GM19397 (cell line): ENCODE results near the gene OR10A6.

ENCODE experiments used
- ATAC-seq: cut with Tn5 transposase; IDR thresholded peaks from one replicate; pipeline ENCODE4 v1.9.1; 2021; ENCODE audit warnings: mild to moderate bottlenecking, moderate library complexity; ENCODE audit not compliant: unreplicated experiment

OR10A6 gene, protein sequence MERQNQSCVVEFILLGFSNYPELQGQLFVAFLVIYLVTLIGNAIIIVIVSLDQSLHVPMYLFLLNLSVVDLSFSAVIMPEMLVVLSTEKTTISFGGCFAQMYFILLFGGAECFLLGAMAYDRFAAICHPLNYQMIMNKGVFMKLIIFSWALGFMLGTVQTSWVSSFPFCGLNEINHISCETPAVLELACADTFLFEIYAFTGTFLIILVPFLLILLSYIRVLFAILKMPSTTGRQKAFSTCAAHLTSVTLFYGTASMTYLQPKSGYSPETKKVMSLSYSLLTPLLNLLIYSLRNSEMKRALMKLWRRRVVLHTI

GRCh38 chr11:7931168-7931567 lies at the start of gene OR10A6:
Gene OR10A6, minus strand, starts transcription at chr11:7931268. Its CDS starts 2,606 bp downstream, at chr11:7928662.
- no peak for ATAC-seq

DNA sequence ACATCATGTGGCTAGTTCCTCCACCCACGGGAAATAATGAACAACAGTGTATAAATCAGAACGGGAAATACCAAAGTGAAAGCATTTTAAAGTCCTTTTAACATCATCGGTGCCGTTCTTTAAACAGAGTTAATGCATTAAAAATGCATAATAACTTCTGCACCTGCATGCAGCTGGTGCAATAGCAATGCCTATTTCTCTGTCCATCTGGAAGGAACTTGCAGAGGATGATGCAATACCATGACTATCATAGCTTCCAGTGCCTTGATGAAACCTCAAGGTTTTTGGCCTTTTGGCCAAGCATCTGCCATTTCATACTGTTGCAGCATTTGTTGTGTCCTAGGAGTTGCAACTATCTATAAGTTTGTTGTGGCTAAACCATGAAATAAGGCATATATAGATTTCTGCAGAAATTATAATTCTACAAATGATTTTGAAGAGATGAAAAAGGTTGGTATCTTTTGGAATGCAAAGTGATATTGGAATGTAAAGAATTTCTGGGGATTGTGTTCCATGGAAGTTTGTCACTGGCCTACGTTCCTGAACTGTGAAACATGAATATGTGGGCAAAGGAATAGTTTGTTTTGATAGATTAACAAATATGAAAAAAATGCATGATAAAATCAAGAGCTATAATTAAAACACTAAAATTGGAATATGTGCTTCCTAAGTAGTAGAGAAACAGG lies 46.3 kb upstream of the OR10A6 start:
- ATAC-seq, result no peak

DNA sequence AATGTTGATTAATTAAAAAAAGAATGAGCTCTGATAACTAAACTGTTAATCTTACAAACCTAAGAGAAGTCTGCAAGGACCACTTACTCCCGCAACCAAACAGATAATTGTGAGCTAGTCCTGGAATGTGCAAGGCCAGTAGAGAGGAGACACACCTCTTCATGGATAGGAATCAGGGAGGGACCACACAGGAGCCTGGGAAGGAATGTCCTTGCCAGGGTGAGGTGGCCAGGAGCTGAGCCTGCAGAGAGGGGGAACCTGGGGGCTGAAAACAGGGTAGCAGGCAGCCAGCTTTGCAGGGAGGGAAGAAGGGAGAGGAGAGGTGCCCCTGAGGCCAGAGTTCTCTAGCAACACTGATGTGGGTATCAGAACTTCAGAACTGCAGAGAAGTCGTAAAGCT lies 43.6 kb upstream of the OR10A6 start:
- ATAC-seq, result no peak

DNA sequence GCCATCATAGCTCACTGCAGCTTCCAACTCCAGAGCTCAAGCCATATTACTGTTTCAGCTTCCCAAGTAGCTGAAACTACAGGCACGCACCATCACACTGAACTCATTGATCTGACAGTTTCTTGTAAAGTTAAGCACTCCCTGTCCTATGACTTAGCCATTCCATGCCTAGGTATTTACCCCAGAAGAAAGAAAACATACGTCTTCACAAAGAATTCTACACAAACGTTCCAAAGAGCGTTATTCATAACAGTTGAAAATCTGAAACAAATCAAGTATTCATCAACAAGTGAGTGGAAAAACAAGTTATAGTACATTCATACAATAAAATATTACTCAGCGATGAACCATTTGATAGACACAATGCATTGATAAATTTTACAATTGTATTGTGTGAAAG lies 41.9 kb upstream of the OR10A6 start:
- no peak for ATAC-seq

DNA sequence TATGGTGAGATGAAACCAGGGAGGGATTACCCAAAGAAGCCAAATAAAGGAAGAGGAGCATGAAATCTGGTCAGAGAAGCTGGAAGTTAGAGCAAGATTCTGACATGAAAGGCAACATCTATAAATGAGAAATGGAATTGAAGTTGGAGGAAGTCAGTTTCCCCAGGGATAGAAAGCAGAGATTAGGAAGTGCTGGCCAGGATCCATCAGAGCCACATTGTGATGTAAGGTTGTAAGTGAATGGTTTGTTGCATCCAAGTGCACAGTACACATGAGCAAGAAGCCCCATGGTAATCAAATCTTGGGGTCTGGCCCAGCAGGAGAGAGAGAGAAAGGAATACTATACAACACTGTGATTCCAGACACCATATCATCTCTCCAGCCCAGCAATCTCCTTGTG lies 40.8 kb upstream of the OR10A6 start:
- ATAC-seq, result no peak

GRCh38 chr11:7969756-7970646 lies 38.9 kb upstream of the OR10A6 start:
- no peak for ATAC-seq

GRCh38 chr11:7968686-7969085 lies 37.6 kb upstream of the OR10A6 start:
- no peak for ATAC-seq

- ATAC-seq, result no peak
These were observed 36.8 kb upstream of the OR10A6 start for GRCh38 chr11:7967826-7968225.

- ATAC-seq, result no peak
These were observed 36.0 kb upstream of the OR10A6 start for GRCh38 chr11:7967097-7967496.

DNA sequence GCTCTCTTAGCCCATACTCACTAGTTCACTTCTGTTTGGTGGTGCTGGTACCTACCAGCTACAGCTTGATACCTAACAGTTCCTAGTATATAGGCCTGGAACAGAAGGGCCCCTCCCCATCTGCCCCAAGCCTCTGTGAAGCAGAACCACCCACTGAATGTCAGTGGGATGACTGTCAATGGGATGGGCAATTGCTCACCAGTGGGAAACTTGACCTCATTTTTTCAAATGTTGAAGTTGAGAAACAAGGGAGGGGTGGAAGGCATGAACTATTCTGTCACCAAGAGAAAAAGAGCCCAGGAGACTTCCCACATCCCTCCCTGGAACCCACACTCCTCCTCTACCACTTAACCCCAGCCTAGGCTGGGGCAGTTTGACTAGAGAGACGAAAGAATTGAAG lies 34.3 kb upstream of the OR10A6 start, which contains the start of gene NLRP10:
Gene NLRP10 (minus strand): TSS at position 62 of the 400 bp plus-strand sequence. CDS start 1,952 bp downstream, outside the sequence.
- no peak for ATAC-seq

- no peak for ATAC-seq
These were observed 33.8 kb upstream of the OR10A6 start for GRCh38 chr11:7964873-7965272.

GRCh38 chr11:7964261-7964660 lies 33.2 kb upstream of the OR10A6 start:
- ATAC-seq, result no peak

DNA sequence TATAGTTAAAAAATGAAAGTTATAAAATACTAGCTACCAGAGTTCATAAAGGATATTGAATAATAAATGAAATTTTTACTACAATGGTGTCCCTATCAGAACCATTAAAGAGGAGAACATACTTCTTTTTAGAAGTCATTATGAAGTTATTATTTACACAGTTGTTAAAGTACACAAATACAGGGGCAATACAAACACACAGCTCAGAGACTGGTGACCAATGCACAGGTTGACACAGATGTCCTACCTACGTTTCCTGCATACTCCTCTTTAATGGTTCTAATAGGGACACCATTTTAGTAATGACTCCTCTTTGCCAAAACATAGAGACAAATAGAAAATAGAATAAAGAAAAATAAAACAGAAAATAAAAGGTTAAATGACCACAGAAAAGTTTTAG lies 24.1 kb upstream of the OR10A6 start:
- ATAC-seq, result no peak

GRCh38 chr11:7949934-7950333 lies 18.9 kb upstream of the OR10A6 start:
- ATAC-seq, result no peak

DNA sequence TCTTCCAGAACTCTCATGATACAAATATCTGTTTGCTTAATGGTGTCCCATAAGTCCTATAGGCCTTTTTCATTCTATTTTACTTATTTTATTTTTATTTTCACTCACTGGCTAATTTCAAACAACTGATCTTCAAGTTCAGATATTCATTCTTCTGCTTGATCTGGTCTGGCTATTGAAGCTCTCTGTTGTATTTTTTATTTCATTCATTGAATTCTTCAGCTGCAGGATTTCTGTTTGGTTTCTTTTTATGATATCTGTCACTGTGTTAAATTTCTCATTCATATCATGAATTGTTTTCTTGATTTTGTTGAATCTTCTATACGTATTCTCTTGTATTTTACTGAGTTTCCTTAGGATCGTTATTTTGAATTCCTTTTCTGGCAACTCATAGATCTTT lies 13.1 kb upstream of the OR10A6 start:
- no peak for ATAC-seq

DNA sequence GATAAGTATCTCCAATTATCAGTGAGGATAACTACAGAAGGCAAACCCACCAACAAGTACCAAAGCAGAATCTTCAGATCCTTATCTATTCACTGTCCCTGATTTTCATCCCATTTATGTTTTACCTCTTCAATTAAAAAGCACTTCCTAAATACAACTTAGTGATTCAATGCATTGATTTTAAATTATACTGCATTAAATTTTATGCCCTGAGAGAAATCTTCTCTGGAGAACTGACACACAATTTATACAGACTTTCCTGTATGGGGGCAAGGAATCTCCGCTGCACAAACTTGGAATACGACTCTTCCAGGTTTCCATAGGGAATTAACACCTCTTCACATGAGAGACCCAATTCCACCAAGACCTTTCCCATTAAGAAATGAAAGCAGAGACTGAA lies 10.5 kb upstream of the OR10A6 start, which contains the start of gene OR10A3:
Gene OR10A3 (minus strand): TSS at position 101 of the 400 bp plus-strand sequence. CDS start 2,188 bp downstream, outside the sequence.
- ATAC-seq, result no peak

- no peak for ATAC-seq
These were observed 10.1 kb upstream of the OR10A6 start for GRCh38 chr11:7941146-7941545.

GRCh38 chr11:7936615-7937014 lies 5.5 kb upstream of the OR10A6 start:
- ATAC-seq, result no peak

- no peak for ATAC-seq
These were observed 3.4 kb downstream of the OR10A6 start for GRCh38 chr11:7927635-7928034.

DNA sequence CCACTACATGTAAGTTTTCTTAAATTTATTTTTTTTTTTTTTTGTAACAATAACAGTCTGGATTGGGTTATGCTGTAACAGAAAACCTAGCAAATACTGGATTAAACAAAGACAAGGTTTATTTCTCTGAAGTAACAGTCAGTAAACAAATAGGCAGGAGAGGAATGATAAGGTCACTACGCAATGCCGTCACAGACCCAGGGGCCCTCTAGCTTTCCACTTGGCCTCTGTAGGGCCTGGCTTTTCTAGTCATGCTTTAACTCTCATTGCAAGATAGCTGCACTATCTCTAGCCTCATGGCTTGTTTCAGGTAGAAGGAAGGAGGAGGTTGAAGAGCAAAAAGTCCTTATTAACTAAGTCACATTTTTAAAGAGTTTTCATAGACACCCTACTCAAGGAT lies 6.5 kb downstream of the OR10A6 start:
- ATAC-seq, result no peak

DNA sequence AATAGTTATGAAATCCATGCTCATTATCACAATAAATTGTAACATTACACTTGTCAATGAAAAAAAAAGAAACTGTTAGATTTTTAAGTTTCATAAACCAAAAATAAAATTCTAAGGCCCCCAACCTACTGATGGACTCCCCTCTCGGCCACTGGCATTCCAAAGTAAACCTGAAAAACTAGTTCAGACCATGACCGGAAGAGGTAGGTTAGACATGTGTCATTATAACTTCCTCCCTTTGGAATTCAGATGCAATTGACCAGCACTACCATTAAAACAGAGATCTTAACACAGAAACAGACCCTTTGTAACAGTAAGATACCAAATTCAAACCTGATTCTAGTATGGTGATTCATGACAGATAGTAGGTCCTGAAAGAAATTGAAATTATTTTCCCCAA lies 12.9 kb downstream of the OR10A6 start:
- no peak for ATAC-seq
